Neural progenitor cell (in vitro differentiated cells): Measurements from ENCODE around the gene MYLIP. TPM values are rescaled to one million over a fixed set of nuclear protein-coding genes. Genes with fewer than 3 reads are reported as not detected.

ENCODE experiments used
- DNase-seq: peaks from one replicate; pipeline ENCODE4 v3.0.0-alpha.2; 2016; ENCODE audit warnings: low spot score
- H2AFZ ChIP-seq: fragments of 200-600 bp; sonication (generic); replicated peaks from 2 replicates; pipeline ENCODE4 v1.6.1; 2016; ENCODE audit warnings: antibody characterized with exemption
- H3F3A ChIP-seq: fragments of 200-600 bp; sonication (generic); 2 replicates; pipeline ENCODE4 v1.6.1; 2016; ENCODE audit warnings: antibody characterized with exemption, low read depth
- H3K27ac ChIP-seq: fragments of 200-600 bp; sonication (generic); 2 replicates; pipeline ENCODE4 v1.5.1; 2016; ENCODE audit warnings: mild to moderate bottlenecking
- H3K27me3 ChIP-seq: fragments of 200-600 bp; sonication (generic); 2 replicates; pipeline ENCODE4 v1.6.1; 2016; ENCODE audit warnings: mild to moderate bottlenecking, moderate library complexity
- H3K36me3 ChIP-seq: fragments of 200-600 bp; sonication (generic); 2 replicates; pipeline ENCODE4 v1.5.1; 2016
- H3K4me1 ChIP-seq: fragments of 200-600 bp; sonication (generic); 2 replicates; pipeline ENCODE4 v1.6.1; 2016; ENCODE audit warnings: mixed run types
- H3K4me2 ChIP-seq: fragments of 200-600 bp; sonication (generic); 2 replicates; pipeline ENCODE4 v1.6.1; 2016
- H3K4me3 ChIP-seq: fragments of 200-600 bp; sonication (generic); 2 replicates; pipeline ENCODE4 v1.5.1; 2016
- H3K79me2 ChIP-seq: fragments of 200-600 bp; sonication (generic); 2 replicates; pipeline ENCODE4 v1.6.1; 2016; ENCODE audit warnings: low read depth
- H3K9ac ChIP-seq: fragments of 200-600 bp; sonication (generic); 2 replicates; pipeline ENCODE4 v1.6.1; 2016
- H3K9me3 ChIP-seq: fragments of 200-600 bp; sonication (generic); 2 replicates; pipeline ENCODE4 v1.5.1; 2016; ENCODE audit warnings: low read depth
- H4K20me1 ChIP-seq: fragments of 200-600 bp; sonication (generic); 2 replicates; pipeline ENCODE4 v1.6.1; 2016; ENCODE audit warnings: low read depth
- H3K27ac Mint-ChIP-seq: 3 replicates; pipeline ENCODE4 v1.8.0; 2021; ENCODE audit warnings: mixed read lengths
- H3K27me3 Mint-ChIP-seq: 2 replicates; pipeline ENCODE4 v1.8.0; 2022; ENCODE audit warnings: low read depth, mild to moderate bottlenecking, inconsistent platforms, moderate library complexity, mixed read lengths; ENCODE audit not compliant: insufficient read depth
- H3K36me3 Mint-ChIP-seq: 3 replicates; pipeline ENCODE4 v1.8.0; 2021; ENCODE audit warnings: mixed read lengths
- H3K4me1 Mint-ChIP-seq: 3 replicates; pipeline ENCODE4 v1.8.0; 2021; ENCODE audit warnings: mixed read lengths
- H3K4me3 Mint-ChIP-seq: 3 replicates; pipeline ENCODE4 v1.8.0; 2021; ENCODE audit warnings: mild to moderate bottlenecking, moderate library complexity, mixed read lengths
- H3K9me3 Mint-ChIP-seq: 3 replicates; pipeline ENCODE4 v1.8.0; 2020; ENCODE audit warnings: mixed read lengths
- CTCF ChIP-seq: fragments of 200-600 bp; sonication (generic); IDR thresholded peaks from 2 replicates; pipeline ENCODE4 v1.5.1; 2017; ENCODE audit warnings: antibody characterized with exemption, mild to moderate bottlenecking
- EZH2 ChIP-seq: fragments of 200-600 bp; sonication (generic); IDR thresholded peaks from 2 replicates; pipeline ENCODE4 v1.6.1; 2017; ENCODE audit warnings: antibody characterized with exemption, mild to moderate bottlenecking, moderate library complexity
- EZH2phosphoT487 ChIP-seq: fragments of 200-600 bp; sonication (generic); IDR thresholded peaks from 2 replicates; pipeline ENCODE4 v1.6.1; 2017; ENCODE audit warnings: antibody characterized with exemption
- total RNA-seq: library from RNA; depleted of rRNA; stranded (reverse); fragments of >200 nt; gene quantifications from 2 replicates; pipeline ENCODE4 v1.2.3, GENCODE V29; 2015; ENCODE audit warnings: low replicate concordance

MYLIP gene
- total RNA-seq, 1 donor from 2014 or later, result 8.2 TPM

- H3K36me3 ChIP-seq, result no peaks in the 10 kb centered on the region
- H3K9me3 ChIP-seq, result no peaks in the 10 kb centered on the region
- Mint-ChIP-seq H3K27ac (no peak overlapping the region), H3K9me3 (no peaks in the 10 kb centered on the region), H3K36me3 (no peaks in the 10 kb centered on the region), H3K4me3 (no peak overlapping the region), H3K4me1 (peaks cover 3% of the 10 kb centered on the region), H3K27me3 (peaks cover 3% of the 10 kb centered on the region)
- no peak overlapping the region for H3K9ac ChIP-seq
- H3K79me2 ChIP-seq, result no peaks in the 10 kb centered on the region
- no peak for DNase-seq
- no peaks in the 10 kb centered on the region for H3K27me3 ChIP-seq
- H3K4me2 ChIP-seq, result no peak overlapping the region
- H2AFZ ChIP-seq, result peak overlapping the region; percentile 57
- no peak overlapping the region for H3K4me3 ChIP-seq
- no peaks in the 10 kb centered on the region for H3F3A ChIP-seq
- TF ChIP-seq EZH2phosphoT487 (no peak), CTCF (no peak), EZH2 (no peak)
- no peak overlapping the region for H3K27ac ChIP-seq
- H3K4me1 ChIP-seq, result no peaks in the 10 kb centered on the region
- H4K20me1 ChIP-seq, result no peaks in the 10 kb centered on the region
Measured at GRCh38 chr6:16121339-16121738, 7.5 kb upstream of the MYLIP start.

GRCh38 chr6:16122197-16122596 is 6.7 kb upstream of the MYLIP start:
- H3K4me1 ChIP-seq, result no peaks in the 10 kb centered on the region
- H4K20me1 ChIP-seq, result no peaks in the 10 kb centered on the region
- no peak for DNase-seq
- H3K27ac ChIP-seq, result no peak overlapping the region
- TF ChIP-seq EZH2 (no peak), EZH2phosphoT487 (no peak), CTCF (no peak)
- H3K4me3 ChIP-seq, result no peak overlapping the region
- H2AFZ ChIP-seq, result no peak overlapping the region
- H3K27me3 Mint-ChIP-seq, result peaks cover 3% of the 10 kb centered on the region
- no peaks in the 10 kb centered on the region for H3K36me3 Mint-ChIP-seq
- no peaks in the 10 kb centered on the region for H3K9me3 ChIP-seq
- no peaks in the 10 kb centered on the region for H3K9me3 Mint-ChIP-seq
- no peak overlapping the region for H3K9ac ChIP-seq
- no peak overlapping the region for H3K4me2 ChIP-seq
- no peaks in the 10 kb centered on the region for H3K79me2 ChIP-seq
- H3K36me3 ChIP-seq, result no peaks in the 10 kb centered on the region
- H3K4me1 Mint-ChIP-seq, result peaks cover 3% of the 10 kb centered on the region
- H3F3A ChIP-seq, result no peaks in the 10 kb centered on the region
- no peaks in the 10 kb centered on the region for H3K27me3 ChIP-seq
- no peak overlapping the region for H3K4me3 Mint-ChIP-seq
- H3K27ac Mint-ChIP-seq, result no peak overlapping the region

GRCh38 chr6:16124198-16125180 is 4.4 kb upstream of the MYLIP start:
- no peak for TF ChIP-seq CTCF
- no peak for TF ChIP-seq EZH2phosphoT487
- TF ChIP-seq EZH2, result no peak
- no peak overlapping the region for H3K27ac Mint-ChIP-seq
- no peaks in the 10 kb centered on the region for H3K27me3 Mint-ChIP-seq
- no peak overlapping the region for H3K4me2 ChIP-seq
- no peak overlapping the region for H3K4me3 Mint-ChIP-seq
- no peaks in the 10 kb centered on the region for H3K36me3 ChIP-seq
- H3K9me3 ChIP-seq, result no peaks in the 10 kb centered on the region
- H3K9me3 Mint-ChIP-seq, result no peaks in the 10 kb centered on the region
- H2AFZ ChIP-seq, result no peak overlapping the region
- peaks cover 4% of the 10 kb centered on the region for H3K79me2 ChIP-seq
- H4K20me1 ChIP-seq, result no peaks in the 10 kb centered on the region
- no peaks in the 10 kb centered on the region for H3F3A ChIP-seq
- peaks cover 3% of the 10 kb centered on the region for H3K4me1 Mint-ChIP-seq
- no peak for DNase-seq
- H3K9ac ChIP-seq, result no peak overlapping the region
- H3K27ac ChIP-seq, result no peak overlapping the region
- no peaks in the 10 kb centered on the region for H3K27me3 ChIP-seq
- H3K4me3 ChIP-seq, result no peak overlapping the region
- H3K36me3 Mint-ChIP-seq, result no peaks in the 10 kb centered on the region
- no peaks in the 10 kb centered on the region for H3K4me1 ChIP-seq
